B cell (primary cell): ENCODE data around the gene IL31. TPM values are rescaled to one million over a fixed set of nuclear protein-coding genes. Genes with fewer than 3 reads are reported as not detected.

Source experiments
- ATAC-seq: fragments of 200-7000 bp; cut with Tn5 transposase; one replicate; pipeline ENCODE4 v1.10.0; 2021; ENCODE audit warnings: low read depth, mild to moderate bottlenecking, moderate number of reproducible peaks, moderate library complexity
- CTCF ChIA-PET: fragments of 350-600 bp; sonication (Branson Sonifier 250); formaldehyde crosslinking; loops from one replicate; lab custom pipeline; 2021; ENCODE audit warnings: antibody characterized with exemption, inconsistent platforms; lab: Charles Lee
- POLR2A ChIA-PET: fragments of 350-600 bp; sonication (Branson Sonifier 250); formaldehyde crosslinking; loops from one replicate; lab custom pipeline; 2021; ENCODE audit warnings: antibody characterized with exemption; lab: Charles Lee
- DNase-seq: peaks from one replicate; pipeline ENCODE4 v3.0.0; 2013
- H2AFZ ChIP-seq: 2 replicates; pipeline ENCODE4 v1.6.1; 2012; ENCODE audit warnings: mild to moderate bottlenecking, low read depth, low read length; ENCODE audit not compliant: insufficient read depth, poor library complexity, severe bottlenecking
- H3K27ac ChIP-seq, 2 donors: 1 replicate in 1 of 2; 2 replicates in 1 of 2; pipeline ENCODE4 v1.5.1; 2012 to 2013; ENCODE audit warnings: low read length in 2 of 2, mild to moderate bottlenecking in 2 of 2, moderate library complexity in 1 of 2
- H3K27me3 ChIP-seq, 4 experiments: fragments of 200-600 bp in 1 of 4; sonication (generic) in 1 of 4; replicated peaks in 1 of 4; 1 replicate in 2 of 4; 2 replicates in 2 of 4; pipeline versions ENCODE4 v1.6.1 to v1.7.0; 2013 to 2016; ENCODE audit warnings: low read length in 3 of 4, mild to moderate bottlenecking in 2 of 4, mixed read lengths in 1 of 4, moderate library complexity in 1 of 4; ENCODE audit not compliant: insufficient read depth in 4 of 4, control insufficient read depth in 3 of 4; ENCODE audit errors: control extremely low read depth in 1 of 4
- H3K36me3 ChIP-seq, 2 experiments: replicated peaks in 1 of 2; 1 replicate in 1 of 2; 2 replicates in 1 of 2; pipeline versions ENCODE4 v1.6.1 to v1.7.1; 2013; ENCODE audit warnings: low read length in 1 of 2; ENCODE audit not compliant: insufficient read depth in 2 of 2, control insufficient read depth in 1 of 2; ENCODE audit errors: control extremely low read depth in 1 of 2, extremely low read depth in 1 of 2
- H3K4me1 ChIP-seq, 2 donors: fragments of 200-600 bp in 1 of 2; sonication (generic) in 1 of 2; 1 replicate in 1 of 2; 2 replicates in 1 of 2; pipeline versions ENCODE4 v1.5.1 to v1.6.1; 2013 to 2017; ENCODE audit warnings: low read length in 2 of 2; ENCODE audit not compliant: control insufficient read depth in 2 of 2, insufficient read depth in 2 of 2
- H3K4me2 ChIP-seq: replicated peaks from 2 replicates; pipeline ENCODE3; 2012; ENCODE audit warnings: mild to moderate bottlenecking, low read depth, low read length; ENCODE audit not compliant: poor library complexity, severe bottlenecking
- H3K4me3 ChIP-seq, 5 experiments: fragments of 200-600 bp in 1 of 5; sonication (generic) in 1 of 5; 1 replicate in 3 of 5; 2 replicates in 2 of 5; pipeline versions ENCODE4 v1.5.1 to v1.7.0; 2011 to 2016; ENCODE audit warnings: low read length in 4 of 5, mild to moderate bottlenecking in 4 of 5, low read depth in 2 of 5, control low read depth in 1 of 5, moderate library complexity in 1 of 5; ENCODE audit not compliant: insufficient read depth in 1 of 5; ENCODE audit errors: control extremely low read depth in 1 of 5, extremely low read depth in 1 of 5
- H3K79me2 ChIP-seq: fragments of 200-600 bp; sonication (generic); one replicate; pipeline ENCODE4 v1.6.0; 2016; ENCODE audit warnings: low read length; ENCODE audit not compliant: control insufficient read depth, insufficient read depth
- H3K9ac ChIP-seq: fragments of 200-600 bp; sonication (generic); 2 replicates; pipeline ENCODE4 v1.6.1; 2017; ENCODE audit warnings: mild to moderate bottlenecking, low read length, moderate library complexity
- H3K9me3 ChIP-seq, 3 donors: one replicate each; pipeline versions ENCODE4 v1.6.1 to v1.7.1; 2013; ENCODE audit warnings: low read length in 2 of 3; ENCODE audit not compliant: control insufficient read depth in 2 of 3, insufficient read depth in 1 of 3; ENCODE audit errors: control extremely low read depth in 1 of 3
- H4K20me1 ChIP-seq: 2 replicates; pipeline ENCODE4 v1.6.0; 2012; ENCODE audit warnings: mild to moderate bottlenecking, low read length; ENCODE audit not compliant: insufficient read depth, control insufficient read depth, poor library complexity, severe bottlenecking
- H3K27ac Mint-ChIP-seq: one replicate; pipeline ENCODE4 v1.8.0; 2021; ENCODE audit warnings: mixed read lengths
- H3K27me3 Mint-ChIP-seq: one replicate; pipeline ENCODE4 v1.8.0; 2021; ENCODE audit warnings: mixed read lengths
- H3K4me1 Mint-ChIP-seq: one replicate; pipeline ENCODE4 v1.8.0; 2021; ENCODE audit warnings: mixed read lengths
- H3K4me3 Mint-ChIP-seq: one replicate; pipeline ENCODE4 v1.8.0; 2021; ENCODE audit warnings: mixed read lengths
- H3K9me3 Mint-ChIP-seq: one replicate; pipeline ENCODE4 v1.8.0; 2022; ENCODE audit warnings: mixed read lengths; ENCODE audit not compliant: insufficient read depth
- CTCF ChIP-seq: fragments of 200-600 bp; IDR thresholded peaks from one replicate; pipeline ENCODE4 v1.8.0; 2022; ENCODE audit warnings: antibody characterized with exemption, mild to moderate bottlenecking
- EZH2 ChIP-seq: IDR thresholded peaks from 2 replicates; pipeline ENCODE4 v1.6.1; 2012; ENCODE audit warnings: borderline replicate concordance, low read depth, mild to moderate bottlenecking, moderate library complexity, low read length; ENCODE audit not compliant: insufficient read depth, poor library complexity, severe bottlenecking
- WGBS: methylation state at CpG from one replicate; pipeline ENCODE4 v1.1.5; 2013; ENCODE audit warnings: missing lambda C conversion rate; ENCODE audit not compliant: insufficient coverage; 5-methylcytosine and 5-hydroxymethylcytosine counted together
- intact Hi-C: fragments of 100-400 bp; cut with micrococcal nuclease; formaldehyde crosslinking; loops from one replicate; pipeline ENCODE4 v1.10.0; 2022
- polyA plus RNA-seq: library from polyadenylated mRNA; depleted of rRNA; stranded (reverse); fragments of >200 nt; gene quantifications from 2 replicates; pipeline ENCODE4 v1.2.3, GENCODE V29; 2012
- total RNA-seq, 2 donors: library from RNA; stranded (reverse); fragments of 120-200 nt in 1 of 2; gene quantifications; 1 replicate in 1 of 2; 2 replicates in 1 of 2; pipeline versions ENCODE4 v1.2.3 to v1.2.4, GENCODE V29; 2013 to 2022

IL31 gene
- total and polyA plus RNA-seq, 2 donors (not counting 1 experiment from before 2014, with no cell fraction given): not detected

GRCh38 chr12:122189626-122190475, 15.8 kb upstream of the IL31 start:
- no peaks in the 10 kb centered on the region for H3K4me1 ChIP-seq
- H3K36me3 ChIP-seq: no peaks in the 10 kb centered on the region
- H3K27me3 Mint-ChIP-seq: peaks cover 13% of the 10 kb centered on the region
- no peaks in the 10 kb centered on the region for H3K9me3 Mint-ChIP-seq
- ATAC-seq (no peak), DNase-seq (no peak)
- peaks cover 0 to 4% (median 0%) of the 10 kb centered on the region in 4 experiments for H3K27me3 ChIP-seq
- intact Hi-C loops: loop anchor here (2.0 kb wide), 1 partner anchor 67 kb away; no protein-coding TSS in a partner anchor
- TF ChIP-seq CTCF (no peak), EZH2 (no peak)
- no peak overlapping the region for H3K27ac ChIP-seq
- no peak overlapping the region for H3K4me3 ChIP-seq
- peaks cover 0 to 4% (median 0%) of the 10 kb centered on the region in 3 donors for H3K9me3 ChIP-seq
- H3K4me1 Mint-ChIP-seq: peaks cover 6% of the 10 kb centered on the region
- no peak overlapping the region for H3K27ac Mint-ChIP-seq
- 95% methylated on average over 30 of the region's 34 CpGs for WGBS
- ChIA-PET CTCF (interaction anchor here (0.5 to 1.9 kb wide), 9 partner anchors 9 to 718 kb away, joined by 3 to 22 read pairs (median 4); no protein-coding TSS in a partner anchor), POLR2A (no interaction called here)
- H2AFZ ChIP-seq: no peak overlapping the region
- no peaks in the 10 kb centered on the region for H3K79me2 ChIP-seq
- no peaks in the 10 kb centered on the region for H4K20me1 ChIP-seq
- H3K9ac ChIP-seq: no peak overlapping the region
- no peak overlapping the region for H3K4me3 Mint-ChIP-seq
- no peak overlapping the region for H3K4me2 ChIP-seq

- POLR2A ChIA-PET: interaction anchor here (0.5 kb wide), 1 partner anchor 204 kb away, joined by 5 read pairs; no protein-coding TSS in a partner anchor
- 98% methylated on average over 12 of the region's 12 CpGs for WGBS
- no peak for TF ChIP-seq CTCF
- no peak for TF ChIP-seq EZH2
- Histone ChIP-seq H3K36me3 (no peaks in the 10 kb centered on the region), H4K20me1 (no peaks in the 10 kb centered on the region), H2AFZ (no peak overlapping the region), H3K4me3 (no peak overlapping the region), H3K9me3 (peaks cover 0 to 6% (median 0%) of the 10 kb centered on the region in 3 donors), H3K27ac (no peak overlapping the region), H3K9ac (no peak overlapping the region), H3K27me3 (peaks cover 0 to 7% (median 0%) of the 10 kb centered on the region in 4 experiments), H3K79me2 (no peaks in the 10 kb centered on the region), H3K4me1 (peaks cover 15 to 21% of the 10 kb centered on the region in 2 donors), H3K4me2 (no peak overlapping the region)
- Mint-ChIP-seq H3K9me3 (no peaks in the 10 kb centered on the region), H3K4me3 (no peak overlapping the region), H3K27ac (no peak overlapping the region), H3K27me3 (peaks cover 6% of the 10 kb centered on the region), H3K4me1 (peaks cover 20% of the 10 kb centered on the region)
- CTCF ChIA-PET: no interaction called here
- ATAC-seq (no peak), DNase-seq (no peak)
- intact Hi-C loops: no loop called here
Measured at GRCh38 chr12:122187466-122187865, 13.4 kb upstream of the IL31 start.
